Measurements from ENCODE around the gene TNFRSF25. TPM values are rescaled to one million over a fixed set of nuclear protein-coding genes. Genes with fewer than 3 reads are reported as not detected.

Gene TNFRSF25
- total RNA-seq, 1 experiment from 2014 or later = 19.4 TPM

DNA sequence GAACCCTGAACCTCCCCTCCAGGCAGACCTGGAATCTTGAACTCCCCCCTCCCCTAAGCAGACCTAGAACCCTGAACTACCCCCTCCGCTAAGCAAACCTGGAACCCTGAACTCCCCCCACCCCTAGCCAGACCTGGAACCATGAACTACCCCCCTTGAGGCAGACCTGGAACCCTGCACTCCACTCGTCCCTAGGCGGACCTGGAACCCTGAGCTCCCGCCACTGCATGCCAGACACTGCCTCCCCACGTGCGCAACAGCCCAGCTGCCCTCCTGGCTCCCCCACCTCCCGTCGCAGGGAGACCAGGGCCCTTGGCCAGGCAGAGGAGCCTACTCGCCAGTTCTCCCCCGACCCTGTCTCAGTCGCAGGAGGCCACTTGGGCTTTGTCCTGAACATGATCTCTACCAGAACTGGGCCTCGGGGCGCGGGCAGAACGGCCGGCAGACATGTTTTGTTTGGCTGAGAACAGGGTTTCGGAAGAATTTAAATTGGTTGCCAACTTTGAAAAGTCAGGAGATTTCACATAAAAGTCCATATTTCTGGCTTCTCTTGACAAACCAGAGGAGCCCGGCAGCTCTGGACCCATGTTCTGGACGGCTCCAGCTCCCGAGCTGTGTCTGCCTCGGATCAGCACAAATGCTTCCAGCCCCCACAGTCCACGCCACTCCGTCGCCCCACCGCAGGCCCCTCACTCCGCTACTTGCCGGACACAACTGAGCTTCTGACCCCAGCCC, 34.7 kb upstream of the TNFRSF25 start:
- Histone ChIP-seq H3K4me1 (ENCODE audit: insufficient read depth, low read length) (no peaks in the 10 kb centered on the region; the same call in 1 of the 2 replicates), H3K14ac (ENCODE audit: insufficient read depth, low read length) (no peak overlapping the region), H2BK20ac (ENCODE audit: low read depth, low read length, poor library complexity, severe bottlenecking) (no peak overlapping the region), H2AFZ (ENCODE audit: low read length) (no peak overlapping the region), H3K9ac (ENCODE audit: extremely low read depth, insufficient read length, low read length) (no peak overlapping the region), H3K23ac (ENCODE audit: insufficient read length, low read depth, low read length) (no peak overlapping the region), H3K27me3 (ENCODE audit: insufficient read depth, low read length) (no peaks in the 10 kb centered on the region), H2BK15ac (ENCODE audit: low read depth, low read length) (no peak overlapping the region), H2BK120ac (ENCODE audit: low read depth, low read length, poor library complexity, severe bottlenecking) (no peak overlapping the region), H4K8ac (replicated peaks; ENCODE audit: insufficient read length, low read depth, low read length) (no peak overlapping the region), H3K9me3 (ENCODE audit: control insufficient read depth, low read depth, low read length) (no peaks in the 10 kb centered on the region), H3K4ac (ENCODE audit: low read depth, low read length) (no peak overlapping the region), H2AK5ac (ENCODE audit: insufficient read length, low read length) (no peak overlapping the region), H4K91ac (ENCODE audit: insufficient read length, low read depth, low read length) (no peak overlapping the region), H3K56ac (ENCODE audit: insufficient read length, low read depth, low read length) (no peak overlapping the region), H3K23me2 (ENCODE audit: insufficient read length, low read depth, low read length, poor library complexity, severe bottlenecking) (peaks cover 9% of the 10 kb centered on the region), H3K4me2 (ENCODE audit: insufficient read depth, insufficient read length, low read length) (no peak overlapping the region), H3K18ac (ENCODE audit: insufficient read length, low read depth, low read length) (no peak overlapping the region), H2BK5ac (ENCODE audit: insufficient read length, low read length) (no peak overlapping the region), H3T11ph (ENCODE audit: low read length) (no peak overlapping the region), H3K79me1 (ENCODE audit: insufficient read depth, low read depth, low read length, poor library complexity, severe bottlenecking) (no peaks in the 10 kb centered on the region), H3K79me2 (ENCODE audit: insufficient read depth, low read length) (no peaks in the 10 kb centered on the region), H4K5ac (ENCODE audit: insufficient read length, low read depth, low read length) (no peak overlapping the region), H4K20me1 (ENCODE audit: control insufficient read depth, insufficient read depth, insufficient read length) (no peaks in the 10 kb centered on the region), H2BK12ac (ENCODE audit: insufficient read length, low read depth, low read length) (no peak overlapping the region), H3K27ac (ENCODE audit: insufficient read length, low read depth, low read length) (no peak overlapping the region)
- no peaks in the 10 kb centered on the region for H3K9me3 Mint-ChIP-seq
- H3K36me3 Mint-ChIP-seq (ENCODE audit: insufficient read depth in 1 of 3, low read depth in 3 of 3) = no peaks in the 10 kb centered on the region; a peak in 1 of 7 replicates
- H3K27ac Mint-ChIP-seq = no peak overlapping the region
- H3K27me3 Mint-ChIP-seq (ENCODE audit: low read depth) = peaks cover 40% of the 10 kb centered on the region
- peaks cover 12 to 15% of the 10 kb centered on the region in 2 experiments for H3K4me1 Mint-ChIP-seq
- no CpG with 5 or more reads among the region's 27 CpGs for WGBS (ENCODE audit: extremely low coverage, insufficient read length, low lambda C conversion rate)
- DNase-seq = no peak
- TF ChIP-seq, protein P1, sequence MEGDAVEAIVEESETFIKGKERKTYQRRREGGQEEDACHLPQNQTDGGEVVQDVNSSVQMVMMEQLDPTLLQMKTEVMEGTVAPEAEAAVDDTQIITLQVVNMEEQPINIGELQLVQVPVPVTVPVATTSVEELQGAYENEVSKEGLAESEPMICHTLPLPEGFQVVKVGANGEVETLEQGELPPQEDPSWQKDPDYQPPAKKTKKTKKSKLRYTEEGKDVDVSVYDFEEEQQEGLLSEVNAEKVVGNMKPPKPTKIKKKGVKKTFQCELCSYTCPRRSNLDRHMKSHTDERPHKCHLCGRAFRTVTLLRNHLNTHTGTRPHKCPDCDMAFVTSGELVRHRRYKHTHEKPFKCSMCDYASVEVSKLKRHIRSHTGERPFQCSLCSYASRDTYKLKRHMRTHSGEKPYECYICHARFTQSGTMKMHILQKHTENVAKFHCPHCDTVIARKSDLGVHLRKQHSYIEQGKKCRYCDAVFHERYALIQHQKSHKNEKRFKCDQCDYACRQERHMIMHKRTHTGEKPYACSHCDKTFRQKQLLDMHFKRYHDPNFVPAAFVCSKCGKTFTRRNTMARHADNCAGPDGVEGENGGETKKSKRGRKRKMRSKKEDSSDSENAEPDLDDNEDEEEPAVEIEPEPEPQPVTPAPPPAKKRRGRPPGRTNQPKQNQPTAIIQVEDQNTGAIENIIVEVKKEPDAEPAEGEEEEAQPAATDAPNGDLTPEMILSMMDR (conservative IDR thresholded peaks at IDR 0.05) = no peak
- H3K4me3 Mint-ChIP-seq = no peak overlapping the region

Data from H9 (cell line).